ENCODE measurements around the gene MXD4.

DNA sequence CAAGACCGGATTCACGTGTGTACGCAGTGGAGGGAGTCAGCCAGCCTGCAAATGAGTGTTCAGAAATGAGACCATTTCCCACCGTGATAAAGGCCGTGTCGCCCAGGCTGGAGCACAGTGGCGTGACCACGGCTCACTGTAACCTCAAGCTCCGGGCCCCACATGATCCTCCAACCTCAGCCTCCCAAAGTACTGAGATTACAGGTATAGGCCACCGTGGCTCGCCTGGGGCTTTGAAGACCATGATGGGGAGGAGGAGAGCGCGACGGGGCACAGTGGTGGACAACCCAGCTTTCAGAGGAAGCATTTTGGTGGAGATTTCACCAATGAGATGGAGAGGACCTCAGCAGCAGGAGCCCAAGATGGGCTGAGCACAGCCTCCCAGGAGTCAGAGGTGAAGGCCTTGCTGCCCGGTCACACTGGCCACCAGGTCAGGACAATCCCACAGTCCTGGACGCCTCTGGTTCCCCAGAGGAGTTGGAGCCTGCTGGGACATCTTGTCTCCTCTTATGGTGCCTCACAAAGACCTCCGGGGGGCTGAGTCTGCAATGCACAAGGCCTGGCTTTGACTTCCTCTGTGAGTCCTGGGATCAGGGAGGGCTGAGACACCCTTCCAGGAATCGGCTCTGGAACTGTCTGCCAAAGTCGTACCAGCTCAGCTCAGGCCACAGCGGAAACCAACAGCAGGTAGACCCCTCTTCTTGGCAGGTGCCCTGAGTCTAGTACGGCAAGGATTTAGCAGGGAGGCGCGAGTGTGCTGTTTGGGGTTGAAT lies 22.4 kb upstream of the MXD4 start:
- TF ChIP-seq, protein P1, sequence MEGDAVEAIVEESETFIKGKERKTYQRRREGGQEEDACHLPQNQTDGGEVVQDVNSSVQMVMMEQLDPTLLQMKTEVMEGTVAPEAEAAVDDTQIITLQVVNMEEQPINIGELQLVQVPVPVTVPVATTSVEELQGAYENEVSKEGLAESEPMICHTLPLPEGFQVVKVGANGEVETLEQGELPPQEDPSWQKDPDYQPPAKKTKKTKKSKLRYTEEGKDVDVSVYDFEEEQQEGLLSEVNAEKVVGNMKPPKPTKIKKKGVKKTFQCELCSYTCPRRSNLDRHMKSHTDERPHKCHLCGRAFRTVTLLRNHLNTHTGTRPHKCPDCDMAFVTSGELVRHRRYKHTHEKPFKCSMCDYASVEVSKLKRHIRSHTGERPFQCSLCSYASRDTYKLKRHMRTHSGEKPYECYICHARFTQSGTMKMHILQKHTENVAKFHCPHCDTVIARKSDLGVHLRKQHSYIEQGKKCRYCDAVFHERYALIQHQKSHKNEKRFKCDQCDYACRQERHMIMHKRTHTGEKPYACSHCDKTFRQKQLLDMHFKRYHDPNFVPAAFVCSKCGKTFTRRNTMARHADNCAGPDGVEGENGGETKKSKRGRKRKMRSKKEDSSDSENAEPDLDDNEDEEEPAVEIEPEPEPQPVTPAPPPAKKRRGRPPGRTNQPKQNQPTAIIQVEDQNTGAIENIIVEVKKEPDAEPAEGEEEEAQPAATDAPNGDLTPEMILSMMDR (conservative IDR thresholded peaks at IDR 0.05) = no peak
- no peak for TF ChIP-seq ZFX (IDR thresholded peaks at IDR 0.05)

Measured in C4-2B (cell line).